Liver (tissue), 9 donors: ENCODE results near the gene THY1. TPM values are rescaled to one million over a fixed set of nuclear protein-coding genes. Genes with fewer than 3 reads are reported as not detected.

Experiments
- DNase-seq: peaks from one replicate; pipeline ENCODE4 v3.0.0-alpha.2; 2017; ENCODE audit warnings: low spot score
- H3K27ac ChIP-seq, 2 donors: one replicate each; pipeline ENCODE4 v1.7.0; 2013; ENCODE audit warnings: inconsistent platforms in 2 of 2, low read length in 2 of 2, control low read depth in 1 of 2, low read depth in 1 of 2, mild to moderate bottlenecking in 1 of 2
- H3K27me3 ChIP-seq, 4 donors: one replicate each; pipeline versions ENCODE4 v1.6.1 to v1.7.0; 2013; ENCODE audit warnings: low read length in 3 of 4, inconsistent platforms in 1 of 4, mild to moderate bottlenecking in 1 of 4, moderate library complexity in 1 of 4; ENCODE audit not compliant: control insufficient read depth in 4 of 4, insufficient read depth in 4 of 4
- H3K36me3 ChIP-seq, 4 donors: one replicate each; pipeline versions ENCODE4 v1.6.1 to v1.7.0; 2013; ENCODE audit warnings: low read length in 3 of 4, mild to moderate bottlenecking in 3 of 4, low read depth in 1 of 4, moderate library complexity in 1 of 4; ENCODE audit not compliant: control insufficient read depth in 4 of 4, insufficient read depth in 3 of 4
- H3K4me1 ChIP-seq, 4 donors: one replicate each; pipeline versions ENCODE4 v1.6.1 to v1.7.0; 2013; ENCODE audit warnings: low read length in 3 of 4, mild to moderate bottlenecking in 3 of 4, moderate library complexity in 1 of 4; ENCODE audit not compliant: control insufficient read depth in 4 of 4, insufficient read depth in 4 of 4
- H3K4me3 ChIP-seq, 3 donors: one replicate each; pipeline versions ENCODE4 v1.6.1 to v1.7.0; 2013; ENCODE audit warnings: low read length in 3 of 3, control low read depth in 1 of 3, low read depth in 1 of 3, mild to moderate bottlenecking in 1 of 3
- H3K9ac ChIP-seq, 2 donors: one replicate each; pipeline ENCODE4 v1.7.0; 2013; ENCODE audit warnings: low read length in 2 of 2, mild to moderate bottlenecking in 2 of 2, moderate library complexity in 2 of 2, control low read depth in 1 of 2, low read depth in 1 of 2
- H3K9me3 ChIP-seq, 4 donors: one replicate each; pipeline versions ENCODE4 v1.6.1 to v1.7.0; 2013; ENCODE audit warnings: low read length in 3 of 4; ENCODE audit not compliant: control insufficient read depth in 4 of 4
- CTCF ChIP-seq: fragments of 150-350 bp; IDR thresholded peaks from 2 replicates; pipeline ENCODE4 v1.5.1; 2017; ENCODE audit warnings: improper control_type of control experiment, low read depth, low read length; ENCODE audit not compliant: missing input control
- EGR1 ChIP-seq, 2 donors: IDR thresholded peaks; 2 replicates each; pipeline ENCODE4 v1.6.1; 2016 to 2018; ENCODE audit warnings: antibody characterized with exemption in 2 of 2, low read depth in 2 of 2
- FOXA1 ChIP-seq: IDR thresholded peaks from 2 replicates; pipeline ENCODE4 v1.6.1; 2016; ENCODE audit warnings: antibody characterized with exemption
- FOXA2 ChIP-seq: IDR thresholded peaks from 2 replicates; pipeline ENCODE4 v1.6.1; 2016; ENCODE audit warnings: antibody characterized with exemption
- GABPA ChIP-seq, 2 donors: IDR thresholded peaks in 1 of 2; conservative IDR thresholded peaks in 1 of 2; 2 replicates each; pipeline ENCODE4 v1.6.1; 2016; ENCODE audit warnings: antibody characterized with exemption in 2 of 2, mild to moderate bottlenecking in 1 of 2, moderate library complexity in 1 of 2
- HNF4A ChIP-seq, 2 donors: conservative IDR thresholded peaks; 2 replicates each; pipeline ENCODE4 v1.6.1; 2016; ENCODE audit warnings: antibody characterized with exemption in 2 of 2, mild to moderate bottlenecking in 2 of 2
- HNF4G ChIP-seq: IDR thresholded peaks from 2 replicates; pipeline ENCODE4 v1.6.1; 2016; ENCODE audit warnings: antibody characterized with exemption
- NR2F2 ChIP-seq: IDR thresholded peaks from 2 replicates; pipeline ENCODE4 v1.6.1; 2016; ENCODE audit warnings: antibody characterized with exemption
- RAD21 ChIP-seq, 2 donors: IDR thresholded peaks; 2 replicates each; pipeline ENCODE4 v1.6.1; 2016; ENCODE audit warnings: antibody characterized with exemption in 2 of 2, mild to moderate bottlenecking in 2 of 2
- REST ChIP-seq: IDR thresholded peaks from 2 replicates; pipeline ENCODE4 v1.6.1; 2016; ENCODE audit warnings: antibody characterized with exemption, mild to moderate bottlenecking
- RXRA ChIP-seq, 2 donors: IDR thresholded peaks; 2 replicates each; pipeline ENCODE4 v1.6.1; 2017 to 2018; ENCODE audit warnings: antibody characterized with exemption in 2 of 2, mild to moderate bottlenecking in 1 of 2
- SP1 ChIP-seq: IDR thresholded peaks from 2 replicates; pipeline ENCODE4 v1.6.1; 2018; ENCODE audit warnings: antibody characterized with exemption, mild to moderate bottlenecking
- YY1 ChIP-seq: IDR thresholded peaks from 2 replicates; pipeline ENCODE4 v1.6.1; 2016; ENCODE audit warnings: antibody characterized with exemption, mild to moderate bottlenecking
- WGBS: extraction: QIAGEN DNeasy Blood & Tissue Kit; methylation state at CpG from one replicate; pipeline ENCODE4 v1.1.7; 2013; 5-methylcytosine and 5-hydroxymethylcytosine counted together
- polyA plus RNA-seq, 2 donors: library from polyadenylated mRNA; stranded (reverse) in 1 of 2; unstranded in 1 of 2; fragments of 200-250 nt in 1 of 2; fragments of >200 nt in 1 of 2; fragmentation: Nextera tagmentation in 1 of 2; extraction: Ambion mirVana in 1 of 2; gene quantifications; one replicate each; pipeline versions ENCODE4 v1.2.1 to v1.2.3, GENCODE V29; 2013 to 2015
- total RNA-seq, 2 donors: library from RNA; depleted of rRNA; stranded (reverse); fragments of >200 nt; gene quantifications; one replicate each; pipeline ENCODE4 v1.2.3, GENCODE V29; 2014
- TF ChIP-seq, protein P1 (sequence below): IDR thresholded peaks from 2 replicates; pipeline ENCODE4 v1.6.1; 2016; ENCODE audit warnings: antibody characterized with exemption
- TF ChIP-seq, protein P2 (sequence below): IDR thresholded peaks from 2 replicates; pipeline ENCODE4 v1.6.1; 2016; ENCODE audit warnings: antibody characterized with exemption
- TF ChIP-seq, protein P3 (sequence below): IDR thresholded peaks from 2 replicates; pipeline ENCODE4 v1.6.1; 2016; ENCODE audit warnings: antibody characterized with exemption
- donor health status: healthy.
- donor health status: healthy.
- donor health status: healthy.
- donor health status: healthy.
- donor health status: healthy.

Gene THY1
- total and polyA plus RNA-seq, 4 donors = 0.51 to 5.1 (median 1.1) TPM

DNA sequence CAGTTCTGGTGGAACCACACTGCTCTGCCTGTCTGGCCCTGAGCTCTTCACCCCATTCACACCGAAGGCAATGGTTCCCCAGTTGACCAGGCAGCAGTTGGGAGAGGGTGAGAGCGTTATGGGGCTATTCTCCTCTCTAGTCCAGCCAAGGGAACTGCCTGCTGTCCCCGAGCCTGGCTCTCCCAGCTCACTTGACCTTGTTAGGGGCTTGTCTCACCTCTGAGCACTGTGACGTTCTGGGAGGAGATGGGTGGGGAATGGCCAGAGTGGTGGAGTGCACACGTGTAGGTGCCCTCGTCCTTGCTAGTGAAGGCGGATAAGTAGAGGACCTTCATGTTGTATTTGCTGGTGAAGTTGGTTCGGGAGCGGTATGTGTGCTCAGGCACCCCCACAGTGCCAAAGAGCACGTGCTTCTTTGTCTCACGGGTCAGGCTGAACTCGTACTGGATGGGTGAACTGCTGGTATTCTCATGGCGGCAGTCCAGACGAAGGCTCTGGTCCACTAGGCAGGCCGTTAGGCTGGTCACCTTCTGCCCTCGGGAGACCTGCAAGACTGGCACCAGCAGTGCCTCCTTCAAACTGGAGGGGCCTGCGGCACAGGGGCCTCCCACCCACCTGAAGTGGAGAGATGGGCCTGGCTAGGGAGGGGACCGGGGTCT, 3.0 kb downstream of the THY1 start (continued):
- TF ChIP-seq REST (no peak), EGR1 (IDR thresholded peaks at IDR 0.05; ENCODE audit: low read depth in 2 of 2) (no peak), HNF4G (no peak), FOXA1 (no peak)

- no peaks in the 10 kb centered on the region for H3K9me3 ChIP-seq
- H3K27ac ChIP-seq = no peak overlapping the region
- peaks cover 0 to 6% (median 0%) of the 10 kb centered on the region in 4 donors for H3K27me3 ChIP-seq
- no peak for DNase-seq
- H3K9ac ChIP-seq = no peak overlapping the region
- WGBS = 86% methylated on average over 5 of the region's 5 CpGs
- no peak overlapping the region for H3K4me3 ChIP-seq
- no peaks in the 10 kb centered on the region for H3K36me3 ChIP-seq
- TF ChIP-seq RAD21 (IDR thresholded peaks at IDR 0.05) (no peak), CTCF (no peak), FOXA2 (no peak), HNF4G (no peak), HNF4A (conservative IDR thresholded peaks at IDR 0.05) (no peak), FOXA1 (no peak), GABPA (IDR thresholded peaks at IDR 0.05 in 1 of 2, conservative IDR thresholded peaks at IDR 0.05 in 1 of 2) (no peak), YY1 (no peak), SP1 (no peak), RXRA (IDR thresholded peaks at IDR 0.05) (no peak), NR2F2 (no peak), REST (no peak)
- TF ChIP-seq, protein P1, sequence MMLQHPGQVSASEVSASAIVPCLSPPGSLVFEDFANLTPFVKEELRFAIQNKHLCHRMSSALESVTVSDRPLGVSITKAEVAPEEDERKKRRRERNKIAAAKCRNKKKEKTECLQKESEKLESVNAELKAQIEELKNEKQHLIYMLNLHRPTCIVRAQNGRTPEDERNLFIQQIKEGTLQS = no peak
- TF ChIP-seq, protein P2, sequence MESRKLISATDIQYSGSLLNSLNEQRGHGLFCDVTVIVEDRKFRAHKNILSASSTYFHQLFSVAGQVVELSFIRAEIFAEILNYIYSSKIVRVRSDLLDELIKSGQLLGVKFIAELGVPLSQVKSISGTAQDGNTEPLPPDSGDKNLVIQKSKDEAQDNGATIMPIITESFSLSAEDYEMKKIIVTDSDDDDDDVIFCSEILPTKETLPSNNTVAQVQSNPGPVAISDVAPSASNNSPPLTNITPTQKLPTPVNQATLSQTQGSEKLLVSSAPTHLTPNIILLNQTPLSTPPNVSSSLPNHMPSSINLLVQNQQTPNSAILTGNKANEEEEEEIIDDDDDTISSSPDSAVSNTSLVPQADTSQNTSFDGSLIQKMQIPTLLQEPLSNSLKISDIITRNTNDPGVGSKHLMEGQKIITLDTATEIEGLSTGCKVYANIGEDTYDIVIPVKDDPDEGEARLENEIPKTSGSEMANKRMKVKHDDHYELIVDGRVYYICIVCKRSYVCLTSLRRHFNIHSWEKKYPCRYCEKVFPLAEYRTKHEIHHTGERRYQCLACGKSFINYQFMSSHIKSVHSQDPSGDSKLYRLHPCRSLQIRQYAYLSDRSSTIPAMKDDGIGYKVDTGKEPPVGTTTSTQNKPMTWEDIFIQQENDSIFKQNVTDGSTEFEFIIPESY = no peak
- TF ChIP-seq, protein P3, sequence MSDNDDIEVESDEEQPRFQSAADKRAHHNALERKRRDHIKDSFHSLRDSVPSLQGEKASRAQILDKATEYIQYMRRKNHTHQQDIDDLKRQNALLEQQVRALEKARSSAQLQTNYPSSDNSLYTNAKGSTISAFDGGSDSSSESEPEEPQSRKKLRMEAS = no peak
- peaks cover 0 to 4% (median under 1%) of the 10 kb centered on the region in 4 donors for H3K4me1 ChIP-seq
Observed at GRCh38 chr11:119419246-119419645, 3.7 kb downstream of the THY1 start.
